Measurements from ENCODE around the gene CADPS. TPM values are rescaled to one million over a fixed set of nuclear protein-coding genes. Genes with fewer than 3 reads are reported as not detected.

Gene CADPS
- total and polyA plus RNA-seq, 12 donors = 1.4 to 36.6 (median 21.6) TPM

DNA sequence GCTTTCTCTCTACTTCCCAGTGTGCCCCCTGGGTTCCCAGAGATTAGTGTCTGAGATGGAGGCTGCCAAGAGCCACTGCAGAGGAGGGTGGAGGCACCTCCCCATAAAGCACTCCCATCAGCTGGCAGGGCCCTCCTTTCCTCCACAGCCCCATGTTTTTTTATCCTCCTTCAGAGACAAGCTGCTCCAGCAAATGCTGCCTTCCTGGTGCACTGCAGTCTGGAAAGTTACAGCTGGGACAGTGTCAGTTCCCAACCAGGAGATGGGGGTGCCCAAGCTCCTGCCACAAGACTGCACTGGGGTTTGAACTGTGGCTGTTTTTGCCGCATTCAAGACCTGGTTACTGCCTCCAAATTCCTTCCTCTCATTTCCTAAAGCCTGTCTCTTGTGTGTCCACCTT lies 206.1 kb downstream of the CADPS start:
- Histone ChIP-seq H3K36me3 (no peaks in the 10 kb centered on the region), H3K9me3 (no peaks in the 10 kb centered on the region), H3K4me3 (no peak overlapping the region), H3K27me3 (no peaks in the 10 kb centered on the region), H3K4me1 (peaks cover 0 to 31% (median 3%) of the 10 kb centered on the region in 9 donors), H3K27ac (no peak overlapping the region)
- intact Hi-C loops (cut with DNase I) = loop anchor here in 9 of 10 donors (5.0 to 10.0 kb wide), 7 partner anchors 47 to 556 kb away; partner anchors contain the start of gene CADPS (in 1 of the 9)
- WGBS, 2 donors = 70 to 73% methylated on average over 1 of the region's 1 CpG
- TF ChIP-seq, protein P1, sequence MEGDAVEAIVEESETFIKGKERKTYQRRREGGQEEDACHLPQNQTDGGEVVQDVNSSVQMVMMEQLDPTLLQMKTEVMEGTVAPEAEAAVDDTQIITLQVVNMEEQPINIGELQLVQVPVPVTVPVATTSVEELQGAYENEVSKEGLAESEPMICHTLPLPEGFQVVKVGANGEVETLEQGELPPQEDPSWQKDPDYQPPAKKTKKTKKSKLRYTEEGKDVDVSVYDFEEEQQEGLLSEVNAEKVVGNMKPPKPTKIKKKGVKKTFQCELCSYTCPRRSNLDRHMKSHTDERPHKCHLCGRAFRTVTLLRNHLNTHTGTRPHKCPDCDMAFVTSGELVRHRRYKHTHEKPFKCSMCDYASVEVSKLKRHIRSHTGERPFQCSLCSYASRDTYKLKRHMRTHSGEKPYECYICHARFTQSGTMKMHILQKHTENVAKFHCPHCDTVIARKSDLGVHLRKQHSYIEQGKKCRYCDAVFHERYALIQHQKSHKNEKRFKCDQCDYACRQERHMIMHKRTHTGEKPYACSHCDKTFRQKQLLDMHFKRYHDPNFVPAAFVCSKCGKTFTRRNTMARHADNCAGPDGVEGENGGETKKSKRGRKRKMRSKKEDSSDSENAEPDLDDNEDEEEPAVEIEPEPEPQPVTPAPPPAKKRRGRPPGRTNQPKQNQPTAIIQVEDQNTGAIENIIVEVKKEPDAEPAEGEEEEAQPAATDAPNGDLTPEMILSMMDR (IDR thresholded peaks at IDR 0.05) = peak in 1 of 9 donors; percentile 9
- DNase-seq (no peak), ATAC-seq (no peak)

DNA sequence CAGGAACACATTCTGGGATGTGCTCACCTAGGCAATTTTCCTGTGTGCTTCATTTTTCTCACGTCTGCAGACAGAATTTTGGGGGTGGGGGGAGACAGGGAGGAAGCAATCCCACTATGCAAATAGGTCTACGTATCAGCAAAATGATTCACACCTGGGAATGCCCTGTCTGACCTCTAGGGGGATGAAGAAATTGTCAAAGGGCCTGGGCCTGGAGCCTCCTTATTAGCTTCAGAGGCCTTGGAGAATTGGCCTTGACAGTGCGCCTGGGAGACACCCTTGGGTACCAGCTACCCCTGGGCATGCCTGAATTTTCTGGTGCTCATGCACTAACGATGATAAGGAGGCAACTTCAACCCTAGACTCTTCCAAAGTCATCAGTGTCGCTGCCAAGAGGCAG lies 207.5 kb downstream of the CADPS start:
- no peak for DNase-seq
- Histone ChIP-seq H3K27ac (no peak overlapping the region), H3K36me3 (no peaks in the 10 kb centered on the region), H3K4me1 (peaks cover 0 to 17% (median 1%) of the 10 kb centered on the region in 9 donors), H3K27me3 (no peaks in the 10 kb centered on the region), H3K9me3 (no peaks in the 10 kb centered on the region), H3K4me3 (no peak overlapping the region)
- TF ChIP-seq, protein P1 (IDR thresholded peaks at IDR 0.05) = no peak
- ATAC-seq = no peak
- intact Hi-C loops (cut with DNase I) = loop anchor here (2.0 to 10.0 kb wide), 10 partner anchors 45 to 557 kb away; partner anchors contain the start of gene CADPS (in 1 of the 10)
- WGBS, 2 donors = 71 to 81% methylated on average over 5 of the region's 5 CpGs

DNA sequence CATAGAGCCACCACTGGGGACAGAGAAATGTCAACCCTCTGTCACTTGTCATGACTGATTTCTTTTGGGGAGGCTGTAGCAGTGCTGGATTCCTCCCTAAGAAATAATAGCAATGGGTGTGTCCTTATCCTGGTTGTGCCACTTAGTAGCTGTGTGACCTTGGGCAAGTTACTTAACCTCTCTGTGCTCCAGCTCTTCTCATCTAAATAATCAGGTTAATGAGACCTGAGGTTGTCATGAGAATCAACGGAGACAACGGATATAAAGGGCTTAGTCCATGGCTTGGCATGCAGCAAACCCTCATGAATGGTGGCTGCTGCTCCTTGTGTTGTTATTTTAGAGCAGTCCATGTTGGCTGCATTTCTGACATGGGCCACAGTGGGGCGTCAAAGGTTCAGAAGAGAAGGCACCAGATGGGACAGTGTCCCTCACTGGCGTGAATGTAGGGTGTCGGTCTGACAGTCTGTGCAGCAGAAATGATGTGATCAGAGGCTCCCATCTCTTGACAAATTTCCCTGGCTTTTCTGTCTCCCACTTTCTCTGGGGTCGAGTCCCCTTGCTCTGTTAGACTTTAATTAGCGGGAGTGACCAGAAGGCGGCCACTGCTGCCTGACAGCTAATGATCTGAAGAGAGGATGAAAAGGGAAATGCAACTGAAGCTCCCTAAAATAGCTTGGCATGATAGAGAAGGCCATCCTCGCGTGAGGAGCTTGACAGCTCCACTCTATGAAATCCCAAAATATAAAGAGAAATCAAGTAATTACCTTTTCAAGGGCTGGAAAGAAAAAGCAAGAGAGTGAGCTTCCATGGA lies 209.4 kb downstream of the CADPS start:
- WGBS, 2 donors = 3 to 5% methylated on average over 10 of the region's 10 CpGs
- ATAC-seq (peak; percentile 66 to 89 (median 82)), DNase-seq (peak; percentile 64)
- Histone ChIP-seq H3K27me3 (no peaks in the 10 kb centered on the region), H3K9me3 (no peaks in the 10 kb centered on the region), H3K36me3 (no peaks in the 10 kb centered on the region), H3K4me3 (peak overlapping the region in 1 of 10 donors; percentile 20), H3K4me1 (peaks cover 0 to 15% (median 0%) of the 10 kb centered on the region in 9 donors), H3K27ac (no peak overlapping the region)
- TF ChIP-seq, protein P1 (IDR thresholded peaks at IDR 0.05) = peak; percentile 41 to 76 (median 61)
- intact Hi-C loops (cut with DNase I) = loop anchor here (1.0 to 10.0 kb wide), 11 partner anchors 44 to 559 kb away; partner anchors contain the start of gene CADPS (in 1 of the 10)

DNA sequence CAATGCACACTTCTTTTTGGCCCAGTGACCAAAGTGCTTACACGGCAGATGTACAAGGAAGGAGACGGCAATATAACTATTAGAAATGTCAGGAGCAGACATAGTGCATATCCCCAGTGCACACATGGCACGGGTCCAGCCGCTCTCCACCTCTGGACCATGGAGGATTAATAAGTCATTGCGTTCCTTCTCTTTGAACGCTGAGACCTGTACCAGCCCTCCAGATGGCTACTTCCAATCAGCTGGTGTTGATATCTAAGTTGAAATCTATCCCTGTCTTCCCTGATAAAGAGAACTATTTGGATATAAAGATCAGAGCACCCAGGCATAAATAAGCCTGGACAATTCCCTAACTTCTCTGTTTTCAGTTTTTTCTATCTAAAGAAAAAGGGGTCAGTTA lies 212.5 kb downstream of the CADPS start:
- ATAC-seq (no peak), DNase-seq (no peak)
- WGBS, 2 donors = 71 to 75% methylated on average over 6 of the region's 6 CpGs
- peaks cover 0 to 5% (median 0%) of the 10 kb centered on the region in 9 donors for H3K4me1 ChIP-seq
- TF ChIP-seq, protein P1 (IDR thresholded peaks at IDR 0.05) = no peak
- no peaks in the 10 kb centered on the region for H3K27me3 ChIP-seq
- H3K27ac ChIP-seq = no peak overlapping the region
- no peak overlapping the region for H3K4me3 ChIP-seq
- no peaks in the 10 kb centered on the region for H3K9me3 ChIP-seq
- H3K36me3 ChIP-seq = no peaks in the 10 kb centered on the region
- intact Hi-C loops (cut with DNase I) = loop anchor here in 7 of 10 donors (10.0 kb wide), 4 partner anchors 212 to 562 kb away; partner anchors contain the start of gene CADPS (in 1 of the 7)
